NOMO-1 treated with DMSO at 0.1 percent for 48 hours (cell line): Measurements from ENCODE around the gene TMEM176A.
"Not testable (repeated sequence)": the region's sequence is repeated elsewhere in the genome, so short reads cannot be mapped to it uniquely, and the experiment has no call there.

Source experiments
- DNase-seq: peaks from one replicate; lab custom pipeline; 2025; ENCODE audit not compliant: unreplicated experiment; lab: John Stamatoyannopoulos, UW

Gene TMEM176A

DNA sequence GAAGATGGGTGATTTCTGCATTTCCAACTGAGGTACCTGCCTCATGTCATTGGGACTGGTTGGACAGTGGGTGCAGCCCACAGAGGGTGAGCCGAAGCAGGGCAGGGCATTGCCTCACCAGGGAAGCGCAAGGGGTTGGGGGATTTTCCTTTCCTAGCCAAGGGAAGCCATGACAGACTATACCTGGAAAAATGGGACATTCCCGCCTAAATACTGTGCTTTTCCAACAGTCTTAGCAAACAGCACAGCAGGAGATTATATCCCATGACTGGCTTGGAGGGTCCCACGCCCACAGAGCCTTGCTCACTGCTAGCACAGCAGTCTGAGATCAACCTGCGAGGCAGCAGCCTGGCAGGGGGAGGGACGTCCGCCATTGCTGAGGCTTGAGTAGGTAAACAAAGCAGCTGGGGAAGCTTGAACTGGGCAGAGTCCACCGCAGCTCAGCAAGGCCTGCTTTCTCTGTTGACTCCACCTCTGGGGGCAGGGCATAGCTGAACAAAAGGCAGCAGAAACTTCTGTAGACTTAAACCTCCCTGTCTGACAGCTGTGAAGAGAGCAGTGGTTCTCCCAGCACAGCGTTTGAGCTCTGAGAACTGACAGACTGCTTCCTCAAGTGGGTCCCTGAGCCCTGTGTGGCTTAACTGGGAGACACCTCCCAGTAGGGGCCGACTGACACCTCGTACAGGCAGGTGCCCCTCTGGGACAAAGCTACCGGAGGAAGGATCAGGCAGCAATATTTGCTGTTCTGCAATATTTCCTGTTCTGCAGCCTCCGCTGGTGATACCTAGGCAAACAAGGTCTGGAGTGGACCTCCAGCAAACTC lies 7.3 kb downstream of the TMEM176A start:
- not testable (repeated sequence) for DNase-seq

DNA sequence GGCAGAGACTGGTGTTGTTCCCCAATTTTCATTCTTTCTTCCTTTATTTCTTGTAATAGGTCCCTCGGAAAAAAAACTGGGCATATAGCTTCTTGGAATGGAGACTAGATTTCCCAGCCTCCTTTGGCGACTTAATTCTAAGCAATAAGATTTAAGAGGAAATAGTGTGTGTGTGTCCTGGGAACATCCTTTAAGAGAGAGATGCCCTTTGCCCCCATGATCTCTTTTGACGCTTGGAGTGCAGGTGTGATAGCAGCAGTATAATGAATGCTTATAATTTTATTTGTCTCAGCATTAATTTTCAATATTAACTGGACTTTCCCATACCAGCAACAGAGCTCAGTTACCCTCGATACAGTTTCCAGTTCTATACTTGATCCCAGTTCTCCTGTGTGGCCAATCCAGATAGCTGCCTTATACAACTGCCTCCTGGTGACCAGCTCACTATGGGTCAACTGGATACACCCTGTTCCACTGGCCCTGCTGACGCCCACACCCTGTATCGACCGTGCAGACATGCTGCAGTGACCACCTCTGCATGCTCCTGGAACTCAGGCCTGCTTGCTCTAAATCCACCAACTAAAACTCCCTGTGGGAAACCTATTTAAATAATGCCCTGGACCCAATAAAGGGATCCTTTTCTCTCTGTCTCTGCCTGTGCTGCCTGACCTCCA lies 13.9 kb downstream of the TMEM176A start:
- DNase-seq = no peak

DNA sequence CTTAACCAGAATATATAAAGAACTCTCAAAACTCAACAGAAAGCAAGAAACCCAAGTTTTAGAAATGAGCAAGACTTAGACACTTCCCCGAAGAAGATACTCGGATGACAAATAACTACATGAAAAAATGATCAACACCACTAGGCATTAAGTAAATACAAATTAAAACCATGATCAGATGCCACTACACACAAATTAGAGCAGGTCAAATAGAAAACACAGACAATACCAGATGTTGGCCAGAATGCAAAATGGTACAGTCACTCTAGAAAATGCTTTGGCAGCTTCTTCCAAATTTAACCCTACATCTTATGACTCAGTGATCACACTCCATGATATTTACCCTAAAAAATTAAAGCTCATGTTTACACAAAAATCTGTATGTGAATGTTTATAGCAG lies 18.4 kb downstream of the TMEM176A start:
- DNase-seq = no peak

DNA sequence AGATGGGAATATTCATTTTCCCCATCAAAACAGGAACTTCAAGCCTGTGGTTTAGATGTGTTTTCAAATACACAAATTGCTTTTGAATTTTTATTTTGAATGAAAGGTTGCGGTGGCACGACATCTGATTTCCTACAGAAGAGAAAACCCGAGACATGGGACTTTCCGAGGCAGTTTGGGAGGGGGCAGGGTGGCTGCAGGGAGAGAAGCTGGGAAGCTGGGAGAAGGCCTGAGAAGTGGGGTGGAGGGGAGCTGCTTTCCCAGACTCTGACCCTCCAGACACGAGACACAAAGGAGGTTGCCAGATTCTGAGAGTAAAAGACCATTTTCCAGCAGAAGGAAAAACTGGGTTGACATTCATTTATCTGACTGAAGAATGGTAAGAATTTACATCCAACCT lies 19.6 kb downstream of the TMEM176A start:
- no peak for DNase-seq

DNA sequence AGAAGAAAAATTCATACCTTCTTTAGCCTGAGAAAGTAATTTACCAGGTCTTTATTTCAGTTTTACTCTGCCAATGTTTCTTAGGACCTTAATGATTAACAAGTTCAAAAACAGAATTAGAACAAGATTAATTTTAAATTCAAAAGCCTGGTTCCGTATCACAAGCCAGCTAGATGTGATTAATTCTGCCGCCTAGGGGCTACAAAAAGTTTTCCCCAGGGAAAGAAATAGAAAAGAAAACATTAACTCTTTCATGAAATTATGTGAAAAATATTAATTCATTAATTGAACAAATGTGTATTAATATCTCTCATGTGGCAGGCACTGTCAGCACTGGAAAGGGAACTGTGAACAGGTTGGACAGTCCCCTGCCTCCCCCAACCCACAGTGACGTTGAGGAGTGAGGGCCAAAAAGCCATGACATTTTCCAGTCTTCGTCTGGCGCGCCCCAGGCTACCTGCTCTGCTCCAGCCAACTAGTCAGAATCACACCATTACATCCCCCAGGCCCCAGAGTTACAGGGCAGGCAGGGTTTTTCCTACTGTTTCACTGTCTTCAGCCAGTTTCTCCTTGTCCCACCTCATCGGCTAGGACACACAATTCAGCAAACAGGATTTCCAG lies 20.1 kb downstream of the TMEM176A start:
- no peak for DNase-seq

DNA sequence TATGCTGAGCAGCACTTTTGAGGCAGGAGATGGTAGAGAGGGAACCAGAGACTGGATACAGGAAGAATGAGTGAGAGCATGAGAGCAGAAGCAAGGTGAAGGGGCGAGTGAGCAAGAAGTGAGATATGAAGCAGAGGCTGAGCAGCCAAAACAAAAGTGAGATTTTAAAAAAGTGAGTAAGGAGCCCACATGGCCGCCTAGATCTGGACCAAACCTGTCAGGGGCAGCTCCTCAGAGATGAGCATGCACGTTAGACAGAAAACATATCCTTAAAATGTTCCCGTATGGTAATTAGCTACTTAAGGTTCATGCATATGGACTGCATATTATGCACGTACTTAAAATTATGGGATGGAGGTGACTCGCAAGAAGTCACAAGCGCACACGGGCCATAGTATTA lies 22.5 kb downstream of the TMEM176A start:
- no peak for DNase-seq

DNA sequence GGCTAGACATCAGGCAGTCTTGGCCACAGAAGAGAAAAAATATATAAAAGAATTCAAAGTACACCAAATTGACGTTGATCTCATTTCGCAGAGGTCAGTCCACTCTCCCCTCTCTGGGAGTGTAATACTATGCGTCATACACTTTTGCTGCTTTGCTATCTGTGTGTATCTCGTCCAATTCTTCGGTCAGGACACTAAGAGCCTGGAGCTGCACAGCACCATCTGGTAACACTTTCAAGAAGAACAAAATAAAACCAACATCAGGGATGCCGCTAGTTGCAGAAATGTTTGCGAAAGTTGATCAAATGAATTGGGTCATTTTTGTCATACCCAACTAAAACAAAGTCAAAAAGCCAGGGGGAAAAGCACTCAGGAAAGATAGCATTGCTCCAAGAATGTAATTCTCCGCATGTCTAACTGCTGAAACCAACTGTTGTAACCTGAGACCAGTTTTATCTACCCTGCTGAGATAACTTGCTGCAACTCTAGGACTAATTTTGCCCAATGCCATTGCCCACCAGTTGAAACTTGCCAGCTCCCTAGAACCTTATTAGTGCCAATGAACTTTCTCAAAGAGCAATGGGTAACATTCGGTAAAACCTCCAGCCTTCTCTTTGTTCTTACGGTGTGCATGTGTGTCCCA lies 23.0 kb downstream of the TMEM176A start:
- DNase-seq = no peak

DNA sequence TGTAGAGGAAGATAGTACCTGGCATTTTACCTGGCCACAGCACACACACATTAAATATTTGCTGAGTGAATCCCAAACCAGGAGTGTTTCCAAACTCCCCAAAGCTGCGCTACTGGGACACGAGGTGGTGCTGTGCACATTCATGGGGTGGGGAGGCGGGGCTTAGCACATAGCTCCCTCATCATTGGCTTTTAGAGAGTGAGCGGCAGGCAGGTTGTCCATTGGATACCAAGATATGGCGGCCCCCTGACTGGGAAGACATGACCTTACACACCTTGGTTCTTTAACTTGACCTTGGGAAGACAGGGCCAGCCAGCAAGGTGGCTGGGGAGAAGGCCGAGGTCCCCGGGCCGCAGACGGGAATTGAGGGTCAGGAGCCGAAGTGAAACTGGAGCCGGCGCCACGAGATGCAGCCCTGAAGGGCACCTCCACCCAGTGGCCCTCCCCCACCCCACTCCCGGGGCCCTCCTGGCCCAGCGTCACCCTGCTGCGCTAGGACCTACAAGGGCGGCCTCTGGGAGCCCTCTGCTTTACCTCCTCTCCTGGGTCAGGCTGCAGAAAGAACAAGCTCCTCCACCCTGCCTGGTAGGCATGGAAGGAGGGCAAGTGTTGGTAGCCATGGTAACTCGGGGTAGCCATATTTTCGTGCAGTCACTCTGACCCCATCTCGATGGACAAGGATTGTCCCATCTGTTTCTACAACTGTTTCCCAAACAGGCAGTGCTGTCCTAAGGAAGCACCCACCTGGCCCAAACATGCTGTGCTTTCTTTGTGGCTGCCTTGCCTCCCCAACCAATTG lies 24.0 kb downstream of the TMEM176A start:
- DNase-seq = no peak

DNA sequence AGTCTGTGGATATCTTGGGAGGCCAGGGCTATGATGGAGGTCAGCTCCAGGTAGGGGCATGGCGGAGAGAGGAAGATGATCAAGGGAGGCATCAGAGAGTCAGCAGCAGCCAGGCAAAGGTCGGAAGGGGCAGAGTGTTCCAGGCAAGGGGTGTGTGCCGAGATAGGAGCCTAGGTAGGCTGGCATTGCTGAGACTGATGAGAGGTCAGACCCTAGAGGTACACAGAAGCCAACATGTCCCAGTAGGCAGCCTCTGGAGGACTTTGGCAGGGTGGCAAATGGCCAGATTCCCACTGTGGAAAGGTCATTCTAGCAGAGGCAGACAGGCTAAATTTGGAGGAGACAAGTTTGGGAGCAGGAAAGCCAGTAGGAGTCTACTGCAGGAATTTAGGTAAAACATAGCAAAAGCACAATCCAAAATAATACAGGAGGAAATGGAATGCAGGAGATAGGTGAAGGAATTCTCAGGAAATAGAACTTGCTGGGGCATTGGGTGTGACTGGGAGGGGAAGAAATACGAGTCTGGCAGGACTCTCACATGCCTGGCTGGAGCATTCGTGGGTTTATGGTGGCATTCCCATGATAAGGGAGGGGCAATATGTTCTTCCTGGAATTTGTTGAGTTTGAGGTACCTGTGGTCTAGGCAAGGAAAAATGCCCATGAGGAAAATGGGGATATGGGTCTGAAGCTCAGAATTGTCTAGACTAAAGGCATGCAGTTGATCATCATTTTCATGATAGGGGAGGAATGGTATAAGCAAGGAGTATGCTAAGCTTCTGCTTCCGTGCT lies 25.7 kb downstream of the TMEM176A start:
- no peak for DNase-seq

DNA sequence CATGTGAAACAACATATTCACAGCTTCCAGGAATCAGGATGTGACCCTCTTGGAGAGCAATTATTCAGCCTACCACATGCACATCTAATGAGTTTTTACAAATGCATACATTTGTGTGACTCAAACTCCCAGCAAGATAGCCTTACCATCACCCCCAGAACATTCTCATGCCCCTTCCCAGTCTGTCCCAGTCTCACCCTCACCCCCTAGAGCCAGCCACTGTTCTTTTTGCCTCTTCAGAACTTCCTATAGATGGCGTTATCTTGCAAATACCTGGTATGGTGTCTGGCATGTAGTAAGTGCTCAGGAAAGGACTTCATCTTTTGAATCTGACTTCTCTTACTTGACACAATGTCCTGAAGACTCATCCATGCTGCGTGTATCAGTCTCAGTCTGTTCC lies 27.8 kb downstream of the TMEM176A start:
- no peak for DNase-seq

DNA sequence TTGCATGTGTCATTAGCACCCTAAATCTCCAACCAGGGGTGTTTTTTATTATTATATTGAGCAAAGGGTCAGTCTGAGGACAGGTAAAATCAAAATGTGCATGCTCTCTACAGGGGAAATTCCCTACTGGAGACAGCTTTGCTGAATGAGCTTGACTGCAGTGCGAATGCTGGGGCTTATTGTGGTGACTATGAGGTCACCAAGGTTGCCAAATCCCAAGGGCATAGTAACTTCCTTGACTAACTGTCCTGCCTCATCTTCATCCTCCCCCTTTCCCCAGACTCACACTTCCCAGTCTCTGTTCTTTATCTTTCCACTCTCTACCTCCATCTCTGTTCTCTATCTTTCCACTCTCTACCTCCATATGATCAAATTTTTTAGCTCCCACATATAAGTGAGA lies 28.9 kb downstream of the TMEM176A start:
- no peak for DNase-seq

DNA sequence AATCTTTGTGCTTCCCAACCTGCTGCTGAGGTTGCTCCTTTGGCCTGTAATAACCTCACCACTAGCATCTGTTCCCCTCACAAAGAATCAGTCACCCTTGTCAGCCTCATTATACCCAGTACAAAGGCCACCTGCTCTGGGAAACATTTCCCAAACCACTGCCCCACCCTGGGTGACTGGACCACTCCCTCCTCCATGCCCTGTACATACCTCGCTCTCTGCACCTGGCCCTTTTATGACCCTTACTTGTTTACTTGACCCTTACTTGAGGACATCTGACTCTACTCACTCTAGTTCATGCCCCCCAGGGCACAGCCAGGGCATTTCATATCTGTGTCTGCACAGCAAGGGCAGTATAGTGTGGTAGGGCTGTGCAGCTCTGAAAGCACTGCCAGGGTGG lies 30.4 kb downstream of the TMEM176A start:
- no peak for DNase-seq

DNA sequence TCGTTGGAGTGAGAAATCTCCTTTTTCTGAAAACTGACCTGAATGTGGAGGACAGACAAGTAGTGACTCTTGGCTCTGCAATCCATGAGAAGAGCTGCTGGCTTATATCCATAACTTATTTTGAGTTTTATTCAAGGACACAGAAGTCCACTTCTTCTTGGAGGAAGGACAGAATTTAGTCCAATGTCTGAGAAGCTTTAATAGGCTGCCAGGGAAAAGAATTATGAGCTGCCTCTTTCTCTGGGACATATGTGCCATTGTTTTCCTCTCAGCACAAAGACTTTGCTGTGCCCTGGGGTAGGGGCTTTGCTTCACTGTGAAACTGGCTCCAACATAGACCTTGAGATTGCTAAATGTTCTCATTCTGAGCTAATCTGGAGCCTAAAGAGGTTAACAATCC lies 31.3 kb downstream of the TMEM176A start:
- no peak for DNase-seq

DNA sequence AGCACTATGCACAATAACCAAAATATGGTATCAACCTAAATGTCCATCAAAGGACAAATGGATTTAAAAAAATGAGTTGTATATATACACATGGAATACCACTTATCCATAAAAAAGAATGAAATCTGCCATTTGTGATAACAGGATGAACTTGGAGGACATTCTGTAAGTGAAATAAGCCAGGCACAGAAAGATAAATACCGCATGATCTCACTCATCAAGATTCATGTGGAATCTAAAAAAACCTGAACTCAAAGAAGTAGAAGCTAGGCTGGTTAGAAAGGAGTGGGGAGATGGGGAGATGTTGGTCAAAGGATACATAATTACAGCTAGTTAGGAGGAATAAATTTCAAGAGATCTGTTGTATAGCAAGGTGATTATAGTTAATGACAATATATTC lies 34.5 kb downstream of the TMEM176A start:
- no peak for DNase-seq

DNA sequence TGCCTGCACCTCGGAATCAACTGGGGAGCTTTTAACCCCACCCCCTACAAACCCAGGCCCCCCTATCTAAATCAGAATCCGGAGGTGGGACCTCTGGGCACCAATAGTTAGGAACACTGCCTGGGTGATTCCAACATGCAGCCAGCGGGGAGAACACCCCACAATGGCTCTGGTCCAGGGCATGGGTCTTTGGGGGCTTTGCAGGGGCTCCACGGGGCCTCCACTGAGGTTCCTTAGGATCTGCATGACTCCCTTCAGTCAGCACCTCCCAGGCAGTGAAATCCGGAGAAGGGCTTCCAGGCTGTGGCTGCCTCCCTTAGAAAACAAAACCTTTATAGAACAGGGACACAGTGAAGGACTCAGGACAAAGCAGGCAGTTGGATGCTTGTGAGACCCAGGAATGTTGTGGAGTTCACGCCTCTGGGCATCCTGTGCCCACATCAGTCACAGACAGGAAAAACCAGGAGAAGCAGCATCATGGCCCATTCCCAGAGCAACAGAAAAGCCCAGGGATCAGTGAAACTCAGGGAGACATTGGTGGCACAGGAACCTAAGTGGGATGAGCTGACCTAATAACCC lies 35.2 kb downstream of the TMEM176A start:
- no peak for DNase-seq

DNA sequence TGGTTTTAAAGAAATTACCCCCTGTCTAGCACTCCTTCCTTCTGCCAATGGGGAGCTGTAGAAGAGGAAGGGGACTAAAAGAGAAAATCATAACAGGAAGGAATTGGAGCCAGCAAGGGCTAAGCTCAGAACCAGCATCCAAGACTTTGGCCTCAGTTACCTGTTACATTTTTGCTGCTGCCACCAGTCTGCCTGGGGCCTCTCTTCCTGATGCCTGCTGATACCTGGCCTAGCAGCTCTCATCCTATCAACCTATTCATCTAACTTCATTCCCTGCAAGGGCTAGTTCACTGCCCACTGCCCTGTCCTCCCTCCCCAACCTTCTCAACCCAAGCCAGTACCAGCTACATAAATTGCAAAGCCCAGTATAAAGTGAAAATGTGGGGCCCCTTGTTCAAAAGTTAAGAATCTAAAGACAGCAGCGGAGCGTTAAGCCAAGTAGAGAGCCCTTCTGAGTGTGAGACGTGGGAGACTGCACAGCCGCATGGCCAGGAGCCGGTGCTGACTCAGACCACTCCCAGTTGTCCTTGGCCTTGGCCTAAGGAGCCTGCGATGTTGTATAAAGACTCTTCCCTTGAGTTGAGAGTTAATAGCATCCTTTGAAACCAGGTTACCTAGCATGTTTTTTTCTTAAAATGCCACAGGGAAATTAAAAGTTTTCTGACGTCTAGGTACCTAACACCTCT lies 38.5 kb downstream of the TMEM176A start:
- DNase-seq = no peak

DNA sequence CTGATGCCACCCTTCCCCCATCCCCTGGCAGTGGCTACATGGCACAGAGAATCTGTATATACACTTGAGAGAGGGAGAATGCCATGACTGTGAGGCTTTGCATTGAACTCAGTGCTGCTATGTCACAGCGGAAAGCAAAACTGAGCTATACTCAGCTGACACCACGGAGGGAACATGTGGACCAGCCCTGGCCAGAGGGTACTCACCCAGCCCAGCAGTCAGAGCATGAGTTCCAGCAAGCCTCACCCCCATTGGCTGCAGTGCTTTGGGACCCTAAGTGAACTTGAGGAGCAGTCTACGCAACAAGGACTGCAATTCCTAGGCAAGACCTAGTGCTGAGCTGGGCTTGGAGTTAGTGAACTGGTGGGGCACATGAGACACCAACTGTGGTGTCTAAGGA lies 41.4 kb downstream of the TMEM176A start:
- no peak for DNase-seq

DNA sequence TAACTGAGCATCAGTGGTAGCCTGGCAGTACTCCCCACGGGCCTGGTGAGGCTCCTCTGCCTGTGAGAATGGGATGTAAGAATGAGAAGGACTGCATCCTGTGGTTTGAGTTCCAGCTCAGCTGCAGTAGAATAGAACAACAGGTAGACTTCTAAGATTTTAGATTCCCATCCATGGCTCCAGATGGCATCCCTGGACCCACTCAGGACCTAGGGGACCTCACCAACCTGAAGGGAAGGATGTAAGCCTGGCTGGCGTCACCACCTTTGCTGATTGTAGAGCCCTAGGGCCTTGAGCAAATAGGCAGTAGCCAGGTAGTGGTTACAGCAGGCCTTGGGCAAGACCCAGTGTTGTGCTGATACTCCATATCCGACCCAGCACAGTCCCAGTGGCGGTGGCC lies 42.1 kb downstream of the TMEM176A start:
- DNase-seq = no peak

DNA sequence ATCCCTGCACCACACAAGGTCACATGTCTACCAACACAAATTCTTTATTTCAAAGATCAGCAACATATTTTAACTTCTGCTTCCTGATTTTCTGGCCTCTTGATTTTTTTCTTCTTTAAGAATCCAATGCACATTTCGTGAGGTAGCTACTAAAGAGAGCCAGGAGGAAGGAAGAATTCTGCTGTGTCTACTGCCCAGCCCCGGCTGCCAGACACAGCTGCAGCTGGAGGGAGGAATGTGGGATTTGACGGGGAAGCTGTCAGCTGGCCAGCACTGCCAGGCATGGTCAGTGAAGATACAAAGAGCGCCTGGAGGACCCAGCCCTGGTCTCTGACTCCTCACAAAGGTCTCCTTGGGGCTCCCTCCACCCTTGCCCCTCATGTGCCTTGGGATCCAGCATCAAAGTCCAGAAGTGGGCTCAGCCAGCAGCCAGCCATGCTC lies 44.9 kb downstream of the TMEM176A start:
- no peak for DNase-seq
